HCT116 (cell line): Measurements from ENCODE around the gene PROSER3. TPM values are rescaled to one million over a fixed set of nuclear protein-coding genes. Genes with fewer than 3 reads are reported as not detected.

Source experiments
- ATAC-seq: fragments of 200-7000 bp; cut with Tn5 transposase; 2 replicates; pipeline ENCODE4 v1.9.1; 2020; ENCODE audit warnings: mild to moderate bottlenecking, moderate library complexity
- BruUV-seq: library from RNA; stranded (reverse); fragments of 400-500 nt; replicated peaks from 2 replicates; lab custom pipeline; 2021; lab: Mats Ljungman, UMichigan
- CTCF ChIA-PET: fragments of 300-600 bp; sonication (Branson Sonifier 250); formaldehyde crosslinking; loops from one replicate; lab custom pipeline; 2021; ENCODE audit warnings: antibody characterized with exemption; lab: Charles Lee
- POLR2A ChIA-PET: fragments of 300-600, 350-600 bp; sonication (Branson Sonifier 250); formaldehyde crosslinking; loops from one replicate; lab custom pipeline; 2021; ENCODE audit warnings: antibody characterized with exemption; lab: Charles Lee
- RAD21 ChIA-PET, 2 experiments: fragments of 300-600 bp; sonication (Branson Sonifier 250); formaldehyde crosslinking; loops; one replicate each; lab custom pipeline; 2023; ENCODE audit warnings: low total read pairs in 2 of 2; ENCODE audit not compliant: uncharacterized antibody in 2 of 2, unreplicated experiment in 2 of 2, low non-redundant PET in 1 of 2; lab: Charles Lee
- DNase-seq: peaks from one replicate; pipeline ENCODE4 v3.0.0-alpha.2; 2010; ENCODE audit warnings: low read depth, low spot score
- H2AFZ ChIP-seq: fragments of 200-600 bp; shearing (Covaris generic), sonication (generic); 2 replicates; pipeline ENCODE4 v1.6.1; 2017; ENCODE audit warnings: low read depth, mixed run types, mixed read lengths, antibody characterized with exemption, low read length; ENCODE audit not compliant: poor library complexity, severe bottlenecking
- H3K27ac ChIP-seq: 2 replicates; pipeline ENCODE4 v1.5.1; 2012; ENCODE audit warnings: low read depth, low read length
- H3K27me3 ChIP-seq: fragments of 200-600 bp; sonication (generic); 2 replicates; pipeline ENCODE4 v1.6.1; 2016; ENCODE audit warnings: mixed run types, low read length, mixed read lengths; ENCODE audit not compliant: insufficient read depth
- H3K36me3 ChIP-seq, 2 experiments: fragments of 200-500 bp in 1 of 2; fragments of 200-600 bp in 1 of 2; sonication (Bioruptor generic) in 1 of 2; sonication (generic) in 1 of 2; 2 replicates each; pipeline versions ENCODE4 v1.5.1 to v1.6.1; 2014 to 2016; ENCODE audit warnings: low read length in 2 of 2, inconsistent platforms in 1 of 2, mixed read lengths in 1 of 2, mixed run types in 1 of 2; ENCODE audit not compliant: insufficient read depth in 2 of 2, control insufficient read depth in 1 of 2
- H3K4me1 ChIP-seq, 2 experiments: fragments of 200-600 bp in 1 of 2; sonication (generic) in 1 of 2; 2 replicates each; pipeline versions ENCODE4 v1.5.1 to v1.6.1; 2012 to 2017; ENCODE audit warnings: low read length in 2 of 2, inconsistent platforms in 1 of 2, mild to moderate bottlenecking in 1 of 2, mixed read lengths in 1 of 2, mixed run types in 1 of 2, moderate library complexity in 1 of 2; ENCODE audit not compliant: insufficient read depth in 2 of 2, control insufficient read depth in 1 of 2
- H3K4me2 ChIP-seq: fragments of 200-600 bp; sonication (generic); 2 replicates; pipeline ENCODE4 v1.6.1; 2017; ENCODE audit warnings: mixed run types, low read length, mixed read lengths
- H3K4me3 ChIP-seq, 2 experiments: fragments of 200-600 bp in 1 of 2; sonication (generic) in 1 of 2; replicated peaks in 1 of 2; 2 replicates each; pipeline ENCODE4 v1.5.1; 2011 to 2016; ENCODE audit warnings: low read length in 2 of 2, control low read depth in 1 of 2, low read depth in 1 of 2, mild to moderate bottlenecking in 1 of 2, mixed read lengths in 1 of 2, mixed run types in 1 of 2
- H3K79me2 ChIP-seq: fragments of 200-600 bp; sonication (generic); 2 replicates; pipeline ENCODE4 v1.6.1; 2017; ENCODE audit warnings: mild to moderate bottlenecking, mixed run types, low read length, moderate library complexity, mixed read lengths; ENCODE audit not compliant: insufficient read depth
- H3K9ac ChIP-seq: fragments of 200-600 bp; sonication (generic); 2 replicates; pipeline ENCODE4 v1.6.1; 2016; ENCODE audit warnings: low read length, mixed read lengths
- H3K9me2 ChIP-seq: fragments of 200-600 bp; sonication (generic), shearing (Covaris generic); 2 replicates; pipeline ENCODE4 v1.6.1; 2017; ENCODE audit warnings: mixed run types, mild to moderate bottlenecking, moderate library complexity; ENCODE audit not compliant: insufficient read depth
- H3K9me3 ChIP-seq, 2 experiments: fragments of 200-500 bp in 1 of 2; fragments of 200-600 bp in 1 of 2; sonication (Bioruptor generic) in 1 of 2; sonication (generic) in 1 of 2; 2 replicates each; pipeline ENCODE4 v1.6.1; 2014 to 2017; ENCODE audit warnings: low read length in 2 of 2, mixed read lengths in 2 of 2, inconsistent platforms in 1 of 2, low read depth in 1 of 2, mild to moderate bottlenecking in 1 of 2, mixed run types in 1 of 2, moderate library complexity in 1 of 2; ENCODE audit not compliant: control insufficient read depth in 1 of 2, insufficient read depth in 1 of 2
- H4K20me1 ChIP-seq: fragments of 200-600 bp; sonication (generic), shearing (Covaris generic); 2 replicates; pipeline ENCODE4 v1.6.1; 2017; ENCODE audit warnings: mixed run types, mild to moderate bottlenecking, moderate library complexity; ENCODE audit not compliant: insufficient read depth
- ATF3 ChIP-seq: IDR thresholded peaks from 2 replicates; pipeline ENCODE4 v1.6.1; 2012
- CBX3 ChIP-seq: IDR thresholded peaks from 2 replicates; pipeline ENCODE4 v1.6.1; 2012; ENCODE audit warnings: low read depth
- CEBPB ChIP-seq: IDR thresholded peaks from 2 replicates; pipeline ENCODE4 v1.6.1; 2012; ENCODE audit warnings: low read depth
- CTCF ChIP-seq, 3 experiments: fragments of 200-600 bp in 1 of 3; sonication (generic) in 1 of 3; IDR thresholded peaks in 2 of 3; conservative IDR thresholded peaks in 1 of 3; 2 replicates each; pipeline ENCODE4 v1.5.1; 2012 to 2017; ENCODE audit warnings: low read depth in 2 of 3, low read length in 2 of 3, antibody characterized with exemption in 1 of 3, borderline replicate concordance in 1 of 3, control low read depth in 1 of 3, mild to moderate bottlenecking in 1 of 3, mixed read lengths in 1 of 3, mixed run types in 1 of 3, moderate library complexity in 1 of 3; ENCODE audit not compliant: insufficient read depth in 1 of 3
- EGR1 ChIP-seq: IDR thresholded peaks from 2 replicates; pipeline ENCODE4 v1.6.1; 2012; ENCODE audit warnings: low read depth
- ELF1 ChIP-seq: IDR thresholded peaks from 2 replicates; pipeline ENCODE4 v1.6.1; 2012; ENCODE audit warnings: low read depth, borderline replicate concordance
- EZH2 ChIP-seq: fragments of 200-600 bp; sonication (generic); IDR thresholded peaks from 2 replicates; pipeline ENCODE4 v1.6.1; 2017; ENCODE audit warnings: antibody characterized with exemption, mixed run types
- EZH2phosphoT487 ChIP-seq: fragments of 200-600 bp; IDR thresholded peaks from 2 replicates; pipeline ENCODE4 v1.6.1; 2018; ENCODE audit warnings: antibody characterized with exemption, borderline replicate concordance
- FOSL1 ChIP-seq: IDR thresholded peaks from 2 replicates; pipeline ENCODE4 v1.6.1; 2012; ENCODE audit warnings: low read depth
- JUND ChIP-seq: IDR thresholded peaks from 2 replicates; pipeline ENCODE4 v1.6.1; 2012
- MAX ChIP-seq: IDR thresholded peaks from 2 replicates; pipeline ENCODE4 v1.6.1; 2012
- POLR2A ChIP-seq: IDR thresholded peaks from 2 replicates; pipeline ENCODE4 v1.7.0; 2011; ENCODE audit warnings: borderline replicate concordance; ENCODE audit not compliant: insufficient read depth, insufficient read length; ENCODE audit errors: extremely low read depth
- POLR2AphosphoS5 ChIP-seq: IDR thresholded peaks from 2 replicates; pipeline ENCODE4 v1.6.1; 2011; ENCODE audit warnings: mild to moderate bottlenecking, low read depth, low read length, moderate library complexity
- RAD21 ChIP-seq: IDR thresholded peaks from 2 replicates; pipeline ENCODE4 v1.6.1; 2012; ENCODE audit warnings: low read depth, mild to moderate bottlenecking
- SIN3A ChIP-seq: IDR thresholded peaks from 2 replicates; pipeline ENCODE4 v1.6.1; 2012; ENCODE audit warnings: low read depth
- SP1 ChIP-seq: IDR thresholded peaks from 2 replicates; pipeline ENCODE4 v1.6.1; 2012; ENCODE audit warnings: low read depth
- ZBTB33 ChIP-seq: IDR thresholded peaks from 2 replicates; pipeline ENCODE4 v1.6.1; 2011; ENCODE audit warnings: mild to moderate bottlenecking, low read length, moderate library complexity; ENCODE audit not compliant: insufficient replicate concordance; ENCODE audit errors: extremely low read depth
- ZFX ChIP-seq: fragments of 450-650 bp; IDR thresholded peaks from 2 replicates; pipeline ENCODE4 v1.6.1; 2017
- ZNF274 ChIP-seq: fragments of 200-500 bp; sonication (Bioruptor generic); IDR thresholded peaks from 2 replicates; pipeline ENCODE4 v1.6.1; 2014; ENCODE audit warnings: mild to moderate bottlenecking, low read depth, low read length, inconsistent platforms
- intact Hi-C: fragments of 100-400 bp; cut with micrococcal nuclease; formaldehyde crosslinking; loops from 2 replicates; pipeline ENCODE4 v1.10.0; 2022
- total RNA-seq: library from RNA; stranded (reverse); gene quantifications from one replicate; pipeline ENCODE4 v1.2.1, GENCODE V29; 2021; ENCODE audit not compliant: unreplicated experiment

Gene PROSER3
- total RNA-seq, 1 experiment from 2014 or later: 42.5 TPM

GRCh38 chr19:35791814-35792279 lies 33.9 kb downstream of the PROSER3 start:
- RAD21 ChIA-PET: no interaction called here
- BruUV-seq: no TSS peak

More at GRCh38 chr19:35791814-35792279, 33.9 kb downstream of the PROSER3 start:
- POLR2A ChIA-PET: no interaction called here
- H2AFZ ChIP-seq: no peak overlapping the region
- no peaks in the 10 kb centered on the region for H3K36me3 ChIP-seq
- no peaks in the 10 kb centered on the region for H4K20me1 ChIP-seq
- ATAC-seq: no peak
- no peak overlapping the region for H3K9ac ChIP-seq
- TF ChIP-seq MAX: no peak
- no peak for TF ChIP-seq EGR1
- TF ChIP-seq CBX3: no peak
- TF ChIP-seq POLR2AphosphoS5: no peak
- no peak for TF ChIP-seq SIN3A
- TF ChIP-seq SP1: no peak
- no peak for TF ChIP-seq JUND
- no peak for TF ChIP-seq ZNF274
- no peak for TF ChIP-seq ATF3
- no peak for TF ChIP-seq EZH2
- TF ChIP-seq ZBTB33: no peak
- no peak for TF ChIP-seq EZH2phosphoT487
- no peak for TF ChIP-seq POLR2A
- TF ChIP-seq ELF1: no peak
- TF ChIP-seq ZFX: no peak
- no peak for TF ChIP-seq RAD21
- no peak for TF ChIP-seq FOSL1
- TF ChIP-seq CTCF (IDR thresholded peaks at IDR 0.05 in 2 of 3, conservative IDR thresholded peaks at IDR 0.05 in 1 of 3; ENCODE audit: borderline replicate concordance in 1 of 3, insufficient read depth in 1 of 3, low read depth in 2 of 3, low read length in 2 of 3): no peak
- TF ChIP-seq CEBPB: no peak
- TF ChIP-seq, all 23 proteins: peak for 0
- CTCF ChIA-PET: no interaction called here
- no peak overlapping the region for H3K4me2 ChIP-seq
- H3K4me3 ChIP-seq: no peak overlapping the region
- no peaks in the 10 kb centered on the region for H3K27me3 ChIP-seq
- H3K9me2 ChIP-seq: no peaks in the 10 kb centered on the region
- no peak for DNase-seq
- H3K4me1 ChIP-seq: peaks cover 0 to 5% of the 10 kb centered on the region in 2 experiments; a peak in 2 of 4 replicates
- intact Hi-C loops: no loop called here
- no peaks in the 10 kb centered on the region for H3K9me3 ChIP-seq
- H3K27ac ChIP-seq: no peak overlapping the region
- H3K79me2 ChIP-seq: no peaks in the 10 kb centered on the region
